Common myeloid progenitor, CD34-positive (primary cell): ENCODE data around the gene TBC1D22A.

ENCODE experiments used
- CTCF ChIA-PET: fragments of 350-600 bp; sonication (Branson Sonifier 250); formaldehyde crosslinking; loops from one replicate; lab custom pipeline; 2021; ENCODE audit warnings: antibody characterized with exemption; lab: Charles Lee
- POLR2A ChIA-PET: fragments of 350-600 bp; sonication (Branson Sonifier 250); formaldehyde crosslinking; loops from one replicate; lab custom pipeline; 2021; ENCODE audit warnings: antibody characterized with exemption; lab: Charles Lee
- DNase-seq, 3 donors: peaks; one replicate each; pipeline versions ENCODE4 v3.0.0 to v3.0.0-alpha.2; 2013
- H3K27ac ChIP-seq, 2 experiments: 1 replicate in 1 of 2; 2 replicates in 1 of 2; pipeline ENCODE4 v1.7.0; 2013; ENCODE audit warnings: inconsistent platforms in 2 of 2, low read length in 2 of 2, mild to moderate bottlenecking in 2 of 2, low read depth in 1 of 2, moderate library complexity in 1 of 2; ENCODE audit not compliant: severe bottlenecking in 2 of 2, insufficient read depth in 1 of 2, poor library complexity in 1 of 2
- H3K27me3 ChIP-seq, 5 experiments: replicated peaks in 2 of 5; 1 replicate in 3 of 5; 2 replicates in 2 of 5; pipeline versions ENCODE4 v1.6.1 to v1.7.0; 2013; ENCODE audit warnings: low read length in 4 of 5, mild to moderate bottlenecking in 2 of 5, moderate library complexity in 2 of 5, inconsistent platforms in 1 of 5; ENCODE audit not compliant: insufficient read depth in 5 of 5, control insufficient read depth in 4 of 5
- H3K36me3 ChIP-seq, 4 experiments: 1 replicate in 2 of 4; 2 replicates in 2 of 4; pipeline versions ENCODE4 v1.6.1 to v1.7.0; 2013; ENCODE audit warnings: low read length in 3 of 4, control low read depth in 1 of 4, mild to moderate bottlenecking in 1 of 4; ENCODE audit not compliant: control insufficient read depth in 4 of 4, insufficient read depth in 4 of 4
- H3K4me1 ChIP-seq, 4 experiments: 1 replicate in 3 of 4; 2 replicates in 1 of 4; pipeline versions ENCODE4 v1.6.1 to v1.7.1; 2013; ENCODE audit warnings: low read length in 3 of 4, mild to moderate bottlenecking in 3 of 4, control low read depth in 1 of 4, inconsistent platforms in 1 of 4, moderate library complexity in 1 of 4; ENCODE audit not compliant: control insufficient read depth in 4 of 4, insufficient read depth in 4 of 4; ENCODE audit errors: control extremely low read depth in 1 of 4
- H3K4me3 ChIP-seq, 7 experiments: 1 replicate in 4 of 7; 2 replicates in 3 of 7; pipeline versions ENCODE4 v1.5.1 to v1.7.0; 2013; ENCODE audit warnings: mild to moderate bottlenecking in 7 of 7, low read length in 6 of 7, moderate library complexity in 6 of 7, inconsistent platforms in 2 of 7, low read depth in 2 of 7, control low read depth in 1 of 7; ENCODE audit not compliant: insufficient read depth in 4 of 7, control insufficient read depth in 1 of 7; ENCODE audit errors: extremely low read depth in 1 of 7
- H3K9me3 ChIP-seq, 5 experiments: 1 replicate in 4 of 5; 2 replicates in 1 of 5; pipeline versions ENCODE4 v1.6.1 to v1.7.1; 2013; ENCODE audit warnings: low read length in 4 of 5, mild to moderate bottlenecking in 2 of 5, inconsistent platforms in 1 of 5, low read depth in 1 of 5, moderate library complexity in 1 of 5; ENCODE audit not compliant: control insufficient read depth in 4 of 5, insufficient read depth in 2 of 5; ENCODE audit errors: control extremely low read depth in 1 of 5
- WGBS: methylation state at CpG from one replicate; pipeline ENCODE4 v1.1.5; 2013; ENCODE audit not compliant: insufficient coverage; 5-methylcytosine and 5-hydroxymethylcytosine counted together

Gene TBC1D22A

GRCh38 chr22:46737105-46737975 is 25.1 kb upstream of the TBC1D22A start:
- H3K36me3 ChIP-seq = peaks cover 0 to 3% (median 1%) of the 10 kb centered on the region in 4 experiments
- H3K4me3 ChIP-seq = peak overlapping the region; percentile 68 to 91 (median 78)
- H3K4me1 ChIP-seq = peaks cover 12 to 46% (median 42%) of the 10 kb centered on the region in 4 experiments
- H3K27ac ChIP-seq = peak overlapping the region; percentile 46 to 76
- peak; percentile 35 to 73 (median 59) for DNase-seq
- 4% methylated on average over 46 of the region's 53 CpGs for WGBS
- ChIA-PET CTCF (interaction anchor here (2.3 kb wide), 2 partner anchors 12 to 21 kb away, joined by 9 to 10 read pairs; no protein-coding TSS in a partner anchor), POLR2A (interaction anchor here (2.4 kb wide), 1 partner anchor 12 kb away, joined by 12 read pairs; no protein-coding TSS in a partner anchor)
- H3K9me3 ChIP-seq = no peaks in the 10 kb centered on the region
- H3K27me3 ChIP-seq = no peaks in the 10 kb centered on the region

- peak; percentile 54 to 72 (median 58) for DNase-seq
- Histone ChIP-seq H3K9me3 (peaks cover 0 to 2% (median 0%) of the 10 kb centered on the region in 5 experiments), H3K27ac (peak within 1 kb of the TSS; percentile 46 to 76), H3K36me3 (peaks cover 0 to 3% (median 0%) of the 10 kb centered on the region in 4 experiments), H3K4me3 (peak within 1 kb of the TSS; percentile 68 to 91 (median 78)), H3K4me1 (peaks cover 12 to 45% (median 41%) of the 10 kb centered on the region in 4 experiments), H3K27me3 (no peaks in the 10 kb centered on the region)
- POLR2A ChIA-PET = interaction anchor here (0.9 to 1.9 kb wide), 5 partner anchors 11 to 36 kb away, joined by 3 to 16 read pairs (median 9); partner anchors contain the start of gene TBC1D22A
- CTCF ChIA-PET = interaction anchor here (0.9 to 4.9 kb wide), 7 partner anchors 12 to 66 kb away, joined by 3 to 34 read pairs (median 6); no protein-coding TSS in a partner anchor
- 0% methylated on average over 59 of the region's 99 CpGs for WGBS
Measured at GRCh38 chr22:46737976-46738646, 24.3 kb upstream of the TBC1D22A start, which contains the start of gene CERK. Gene CERK, minus strand, starts transcription at chr22:46738252. Its CDS starts 104 bp downstream, at chr22:46738148.

- WGBS = 24% methylated on average over 18 of the region's 20 CpGs
- CTCF ChIA-PET = interaction anchor here (0.9 to 4.9 kb wide), 8 partner anchors 11 to 66 kb away, joined by 3 to 34 read pairs (median 6); no protein-coding TSS in a partner anchor
- H3K4me3 ChIP-seq = peak overlapping the region; percentile 35 to 90 (median 77)
- peak overlapping the region in 1 of 2 experiments; percentile 54 for H3K27ac ChIP-seq
- H3K27me3 ChIP-seq = no peaks in the 10 kb centered on the region
- POLR2A ChIA-PET = interaction anchor here (0.9 to 1.9 kb wide), 5 partner anchors 10 to 35 kb away, joined by 3 to 16 read pairs (median 9); partner anchors contain the start of gene TBC1D22A
- peaks cover 0 to 2% (median 0%) of the 10 kb centered on the region in 5 experiments for H3K9me3 ChIP-seq
- H3K36me3 ChIP-seq = peaks cover 0 to 3% (median 0%) of the 10 kb centered on the region in 4 experiments
- peaks cover 12 to 45% (median 41%) of the 10 kb centered on the region in 4 experiments for H3K4me1 ChIP-seq
- DNase-seq = peak in 1 of 3 donors; percentile 40
Measured at GRCh38 chr22:46738647-46739093, 23.8 kb upstream of the TBC1D22A start.

- Histone ChIP-seq H3K4me3 (peak overlapping the region in 5 of 7 experiments; percentile 44 to 90 (median 78)), H3K27ac (no peak overlapping the region), H3K27me3 (no peaks in the 10 kb centered on the region), H3K36me3 (peaks cover 0 to 3% (median 0%) of the 10 kb centered on the region in 4 experiments), H3K9me3 (peaks cover 0 to 2% (median 0%) of the 10 kb centered on the region in 5 experiments), H3K4me1 (peaks cover 12 to 45% (median 41%) of the 10 kb centered on the region in 4 experiments)
- DNase-seq = peak in 2 of 3 donors; percentile 26 to 54
- 86% methylated on average over 15 of the region's 20 CpGs for WGBS
- CTCF ChIA-PET = interaction anchor here (0.9 to 4.9 kb wide), 9 partner anchors 11 to 65 kb away, joined by 3 to 34 read pairs (median 5); no protein-coding TSS in a partner anchor
- POLR2A ChIA-PET = interaction anchor here (0.6 to 1.9 kb wide), 6 partner anchors 10 to 64 kb away, joined by 3 to 16 read pairs (median 8); partner anchors contain the start of gene TBC1D22A
Measured at GRCh38 chr22:46739094-46739870, 23.2 kb upstream of the TBC1D22A start.

- ChIA-PET CTCF (interaction anchor here (1.2 to 4.9 kb wide), 5 partner anchors 9 to 61 kb away, joined by 4 to 34 read pairs (median 16); no protein-coding TSS in a partner anchor), POLR2A (interaction anchor here (1.0 kb wide), 1 partner anchor 14 kb away, joined by 4 read pairs; no protein-coding TSS in a partner anchor)
- no peak overlapping the region for H3K27ac ChIP-seq
- WGBS = 93% methylated on average over 12 of the region's 14 CpGs
- peaks cover 0 to 2% (median 0%) of the 10 kb centered on the region in 5 experiments for H3K9me3 ChIP-seq
- no peak overlapping the region for H3K4me3 ChIP-seq
- H3K4me1 ChIP-seq = peaks cover 4 to 29% (median 24%) of the 10 kb centered on the region in 4 experiments
- H3K36me3 ChIP-seq = no peaks in the 10 kb centered on the region
- no peaks in the 10 kb centered on the region for H3K27me3 ChIP-seq
- no peak for DNase-seq
Measured at GRCh38 chr22:46740910-46741780, 21.3 kb upstream of the TBC1D22A start.
